ENCODE measurements around the gene SLC27A5. TPM values are rescaled to one million over a fixed set of nuclear protein-coding genes. Genes with fewer than 3 reads are reported as not detected.
A peak's percentile ranks its signal among the peaks of the same experiment; 100 is the strongest.

Gene SLC27A5
- total and polyA plus RNA-seq, 2 experiments from 2014 or later = 9.0 to 19.1 TPM

DNA sequence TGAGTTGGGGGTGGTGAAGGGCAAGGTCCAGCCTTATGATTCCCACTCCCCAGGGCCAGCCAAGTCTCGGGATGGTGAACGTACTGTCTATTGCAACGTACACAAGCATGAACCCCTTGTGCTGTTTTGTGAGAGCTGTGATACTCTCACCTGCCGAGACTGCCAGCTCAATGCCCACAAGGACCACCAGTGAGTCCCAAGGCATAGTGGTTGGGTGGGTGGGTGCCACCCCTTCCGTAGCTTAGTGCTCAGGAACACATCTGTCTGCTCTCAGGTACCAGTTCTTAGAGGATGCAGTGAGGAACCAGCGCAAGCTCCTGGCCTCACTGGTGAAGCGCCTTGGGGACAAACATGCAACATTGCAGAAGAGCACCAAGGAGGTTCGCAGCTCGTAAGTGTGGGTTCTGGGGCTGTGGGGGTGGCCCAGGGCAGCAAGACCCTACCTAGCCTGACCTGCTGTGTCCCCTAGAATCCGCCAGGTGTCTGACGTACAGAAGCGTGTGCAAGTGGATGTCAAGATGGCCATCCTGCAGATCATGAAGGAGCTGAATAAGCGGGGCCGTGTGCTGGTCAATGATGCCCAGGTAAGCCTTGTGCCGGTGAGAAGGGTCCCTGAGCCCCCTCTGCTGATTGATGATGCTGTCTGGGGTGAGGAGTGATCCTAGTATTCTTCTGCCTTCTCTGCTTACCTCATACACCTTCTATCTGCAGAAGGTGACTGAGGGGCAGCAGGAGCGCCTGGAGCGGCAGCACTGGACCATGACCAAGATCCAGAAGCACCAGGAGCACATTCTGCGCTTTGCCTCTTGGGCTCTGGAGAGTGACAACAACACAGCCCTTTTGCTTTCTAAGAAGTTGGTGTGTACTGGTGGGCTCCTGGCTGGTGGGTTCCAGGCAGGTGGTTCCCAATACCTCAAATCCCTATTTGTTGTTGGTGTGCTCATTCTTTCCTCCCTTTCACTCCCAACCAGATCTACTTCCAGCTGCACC, 35.8 kb upstream of the SLC27A5 start:
- peaks cover 44% of the 10 kb centered on the region for H4K20me1 ChIP-seq (ENCODE audit: insufficient read depth, poor library complexity, severe bottlenecking)
- no peak for TF ChIP-seq EZH2 (IDR thresholded peaks at IDR 0.05; ENCODE audit: borderline replicate concordance)
- TF ChIP-seq, protein P1, sequence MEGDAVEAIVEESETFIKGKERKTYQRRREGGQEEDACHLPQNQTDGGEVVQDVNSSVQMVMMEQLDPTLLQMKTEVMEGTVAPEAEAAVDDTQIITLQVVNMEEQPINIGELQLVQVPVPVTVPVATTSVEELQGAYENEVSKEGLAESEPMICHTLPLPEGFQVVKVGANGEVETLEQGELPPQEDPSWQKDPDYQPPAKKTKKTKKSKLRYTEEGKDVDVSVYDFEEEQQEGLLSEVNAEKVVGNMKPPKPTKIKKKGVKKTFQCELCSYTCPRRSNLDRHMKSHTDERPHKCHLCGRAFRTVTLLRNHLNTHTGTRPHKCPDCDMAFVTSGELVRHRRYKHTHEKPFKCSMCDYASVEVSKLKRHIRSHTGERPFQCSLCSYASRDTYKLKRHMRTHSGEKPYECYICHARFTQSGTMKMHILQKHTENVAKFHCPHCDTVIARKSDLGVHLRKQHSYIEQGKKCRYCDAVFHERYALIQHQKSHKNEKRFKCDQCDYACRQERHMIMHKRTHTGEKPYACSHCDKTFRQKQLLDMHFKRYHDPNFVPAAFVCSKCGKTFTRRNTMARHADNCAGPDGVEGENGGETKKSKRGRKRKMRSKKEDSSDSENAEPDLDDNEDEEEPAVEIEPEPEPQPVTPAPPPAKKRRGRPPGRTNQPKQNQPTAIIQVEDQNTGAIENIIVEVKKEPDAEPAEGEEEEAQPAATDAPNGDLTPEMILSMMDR (IDR thresholded peaks at IDR 0.05; ENCODE audit: poor library complexity) = no peak
- no peak for TF ChIP-seq EZH2phosphoT487 (IDR thresholded peaks at IDR 0.05; ENCODE audit: low read depth, severe bottlenecking, unreplicated experiment)
- peaks cover 22% of the 10 kb centered on the region for H3K4me1 ChIP-seq (ENCODE audit: insufficient read depth)
- H3K79me2 ChIP-seq = peaks cover 48% of the 10 kb centered on the region
- peaks cover 4% of the 10 kb centered on the region for H3K36me3 ChIP-seq (replicated peaks; ENCODE audit: insufficient read depth, low read depth)
- H3K27me3 ChIP-seq = no peaks in the 10 kb centered on the region
- H3K4me2 ChIP-seq = peak overlapping the region; percentile 97
- H3K9me3 ChIP-seq (ENCODE audit: low read depth) = no peaks in the 10 kb centered on the region
- H3K9me2 ChIP-seq (replicated peaks; ENCODE audit: insufficient read depth) = no peaks in the 10 kb centered on the region
- no peak overlapping the region for H2AFZ ChIP-seq
- DNase-seq (ENCODE audit: low spot score) = no peak
- 93% methylated on average over 18 of the region's 18 CpGs for WGBS (ENCODE audit: low lambda C conversion rate, missing lambda C conversion rate)
- H3K4me3 ChIP-seq = no peak overlapping the region
- H3K27ac ChIP-seq = no peak overlapping the region

DNA sequence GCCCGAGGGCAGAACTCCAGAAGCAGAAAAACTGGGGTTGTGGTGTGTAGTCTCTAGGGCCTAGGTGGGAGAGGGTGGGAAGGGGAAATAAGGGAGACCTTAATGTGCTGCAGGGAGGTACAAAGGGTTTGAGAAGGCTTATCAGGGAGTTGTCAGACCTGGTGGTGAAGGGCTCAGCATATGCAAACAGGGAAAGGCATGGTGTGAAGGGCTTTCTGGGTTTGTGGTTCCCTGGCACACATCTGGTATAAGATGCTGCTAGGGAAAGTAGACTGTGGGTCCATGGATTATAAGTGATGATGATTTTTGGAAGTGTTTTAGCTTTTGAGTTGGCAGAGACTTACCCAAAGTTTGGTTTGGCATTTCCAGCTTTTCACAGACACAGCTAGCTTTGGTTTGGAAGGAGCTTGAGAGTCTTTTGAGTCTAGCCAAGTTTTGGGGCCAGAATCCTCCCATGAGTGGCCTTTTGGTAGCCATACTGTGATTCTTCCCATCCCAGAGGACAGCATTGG, 34.3 kb upstream of the SLC27A5 start:
- Histone ChIP-seq H3K36me3 (replicated peaks; ENCODE audit: insufficient read depth, low read depth) (peaks cover 4% of the 10 kb centered on the region), H3K9me2 (replicated peaks; ENCODE audit: insufficient read depth) (no peaks in the 10 kb centered on the region), H2AFZ (no peak overlapping the region), H3K27me3 (no peaks in the 10 kb centered on the region), H3K9me3 (ENCODE audit: low read depth) (no peaks in the 10 kb centered on the region), H3K4me3 (peak overlapping the region; percentile 97), H4K20me1 (ENCODE audit: insufficient read depth, poor library complexity, severe bottlenecking) (peaks cover 44% of the 10 kb centered on the region), H3K4me2 (peak overlapping the region; percentile 97), H3K79me2 (peaks cover 48% of the 10 kb centered on the region), H3K4me1 (ENCODE audit: insufficient read depth) (peaks cover 22% of the 10 kb centered on the region), H3K27ac (no peak overlapping the region)
- TF ChIP-seq, protein P1 (IDR thresholded peaks at IDR 0.05; ENCODE audit: poor library complexity) = no peak
- TF ChIP-seq EZH2 (IDR thresholded peaks at IDR 0.05; ENCODE audit: borderline replicate concordance) = no peak
- no peak for TF ChIP-seq EZH2phosphoT487 (IDR thresholded peaks at IDR 0.05; ENCODE audit: low read depth, severe bottlenecking, unreplicated experiment)
- 13% methylated on average over 1 of the region's 1 CpG for WGBS (ENCODE audit: low lambda C conversion rate, missing lambda C conversion rate)
- DNase-seq (ENCODE audit: low spot score) = no peak

DNA sequence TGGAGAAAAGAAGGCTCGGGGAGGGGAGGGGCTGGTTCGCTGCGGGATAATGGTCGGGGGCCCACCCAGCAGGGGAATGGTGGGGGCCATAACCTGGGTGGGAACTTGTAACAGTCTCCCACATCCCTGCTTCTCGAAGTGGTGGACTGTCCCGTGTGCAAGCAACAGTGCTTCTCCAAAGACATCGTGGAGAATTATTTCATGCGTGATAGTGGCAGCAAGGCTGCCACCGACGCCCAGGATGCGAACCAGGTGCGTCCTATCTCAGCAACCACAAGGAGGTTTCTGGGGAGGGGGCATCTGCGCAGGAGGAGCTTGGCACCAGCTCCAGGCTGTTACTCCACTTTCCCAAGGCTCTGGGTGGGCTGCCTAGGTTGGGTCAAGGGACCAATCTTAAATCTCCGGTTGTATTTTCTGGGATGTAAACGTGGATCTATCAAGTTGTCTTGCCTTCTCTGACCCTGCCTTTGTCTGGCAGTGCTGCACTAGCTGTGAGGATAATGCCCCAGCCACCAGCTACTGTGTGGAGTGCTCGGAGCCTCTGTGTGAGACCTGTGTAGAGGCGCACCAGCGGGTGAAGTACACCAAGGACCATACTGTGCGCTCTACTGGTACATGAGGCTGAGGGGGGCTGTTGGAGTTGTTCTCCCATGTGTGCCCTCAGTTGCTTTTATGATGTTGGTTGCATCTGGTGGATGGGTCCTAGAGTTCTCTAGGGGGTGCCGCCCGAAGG, 33.7 kb upstream of the SLC27A5 start:
- WGBS (ENCODE audit: low lambda C conversion rate, missing lambda C conversion rate) = 6% methylated on average over 20 of the region's 21 CpGs

More for the DNA sequence above, 33.7 kb upstream of the SLC27A5 start:
- Histone ChIP-seq H3K4me1 (ENCODE audit: insufficient read depth) (peaks cover 22% of the 10 kb centered on the region), H3K36me3 (replicated peaks; ENCODE audit: insufficient read depth, low read depth) (peaks cover 4% of the 10 kb centered on the region), H4K20me1 (ENCODE audit: insufficient read depth, poor library complexity, severe bottlenecking) (peaks cover 42% of the 10 kb centered on the region), H3K27ac (peak overlapping the region; percentile 98), H3K79me2 (peaks cover 48% of the 10 kb centered on the region), H3K4me2 (peak overlapping the region; percentile 97), H3K4me3 (peak overlapping the region; percentile 97), H3K27me3 (no peaks in the 10 kb centered on the region), H2AFZ (no peak overlapping the region), H3K9me3 (ENCODE audit: low read depth) (no peaks in the 10 kb centered on the region), H3K9me2 (replicated peaks; ENCODE audit: insufficient read depth) (no peaks in the 10 kb centered on the region)
- no peak for DNase-seq (ENCODE audit: low spot score)
- TF ChIP-seq, protein P1 (IDR thresholded peaks at IDR 0.05; ENCODE audit: poor library complexity) = no peak
- TF ChIP-seq EZH2 (IDR thresholded peaks at IDR 0.05; ENCODE audit: borderline replicate concordance) (no peak), EZH2phosphoT487 (IDR thresholded peaks at IDR 0.05; ENCODE audit: low read depth, severe bottlenecking, unreplicated experiment) (no peak)

All from hepatocyte (in vitro differentiated cells).